ENCODE results near the gene RELL2. TPM values are rescaled to one million over a fixed set of nuclear protein-coding genes. Genes with fewer than 3 reads are reported as not detected.

Gene RELL2
- total RNA-seq, 1 experiment from 2014 or later, result 8.7 TPM

GRCh38 chr5:141655020-141655419, 18.2 kb downstream of the RELL2 start:
- H2AFZ ChIP-seq (ENCODE audit: low read depth, low read length, poor library complexity, severe bottlenecking), result no peak overlapping the region
- RAD21 ChIA-PET (ENCODE audit: low non-redundant PET in 1 of 2, low total read pairs in 2 of 2, uncharacterized antibody in 2 of 2, unreplicated experiment in 2 of 2), result no interaction called here
- DNase-seq (ENCODE audit: low read depth, low spot score) (no peak), ATAC-seq (no peak)
- no peaks in the 10 kb centered on the region for H3K9me3 ChIP-seq (ENCODE audit: control insufficient read depth in 1 of 2, insufficient read depth in 1 of 2, low read depth in 1 of 2, low read length in 2 of 2)
- no peak overlapping the region for H3K4me2 ChIP-seq (ENCODE audit: low read length)
- H3K27me3 ChIP-seq (ENCODE audit: insufficient read depth, low read length), result no peaks in the 10 kb centered on the region
- no peak overlapping the region for H3K27ac ChIP-seq (ENCODE audit: low read depth, low read length)
- H3K9me2 ChIP-seq (ENCODE audit: insufficient read depth), result no peaks in the 10 kb centered on the region
- TF ChIP-seq YY1 (IDR thresholded peaks at IDR 0.05; ENCODE audit: extremely low read depth, insufficient replicate concordance, low read depth, low read length) (no peak), EZH2 (IDR thresholded peaks at IDR 0.05) (no peak), RAD21 (IDR thresholded peaks at IDR 0.05; ENCODE audit: low read depth) (no peak), FOSL1 (IDR thresholded peaks at IDR 0.05; ENCODE audit: low read depth) (no peak), EGR1 (IDR thresholded peaks at IDR 0.05; ENCODE audit: low read depth) (no peak), POLR2A (IDR thresholded peaks at IDR 0.05; ENCODE audit: borderline replicate concordance, extremely low read depth, insufficient read depth, insufficient read length) (no peak), SP1 (IDR thresholded peaks at IDR 0.05; ENCODE audit: low read depth) (no peak)
- peaks cover 0 to 32% of the 10 kb centered on the region in 2 experiments; a peak in 2 of 4 replicates for H3K4me1 ChIP-seq (ENCODE audit: control insufficient read depth in 1 of 2, insufficient read depth in 2 of 2, low read length in 2 of 2)
- BruUV-seq (replicated peaks), result no TSS peak
- CTCF ChIA-PET, result no interaction called here
- no peaks in the 10 kb centered on the region for H3K79me2 ChIP-seq (ENCODE audit: insufficient read depth, low read length)
- intact Hi-C loops (cut with micrococcal nuclease), result no loop called here
- POLR2A ChIA-PET, result no interaction called here
- no peak overlapping the region for H3K4me3 ChIP-seq (replicated peaks in 1 of 2; ENCODE audit: low read depth in 1 of 2, low read length in 2 of 2)
- H4K20me1 ChIP-seq (ENCODE audit: insufficient read depth), result no peaks in the 10 kb centered on the region
- no peaks in the 10 kb centered on the region for H3K36me3 ChIP-seq (ENCODE audit: control insufficient read depth in 1 of 2, insufficient read depth in 2 of 2, low read length in 2 of 2)
- H3K9ac ChIP-seq (ENCODE audit: low read length), result no peak overlapping the region

- POLR2A ChIA-PET, result no interaction called here
- Histone ChIP-seq H3K4me2 (ENCODE audit: low read length) (no peak overlapping the region), H3K27ac (ENCODE audit: low read depth, low read length) (no peak overlapping the region), H3K79me2 (ENCODE audit: insufficient read depth, low read length) (no peaks in the 10 kb centered on the region), H3K9me2 (ENCODE audit: insufficient read depth) (no peaks in the 10 kb centered on the region), H3K36me3 (ENCODE audit: control insufficient read depth in 1 of 2, insufficient read depth in 2 of 2, low read length in 2 of 2) (no peaks in the 10 kb centered on the region), H3K9me3 (ENCODE audit: control insufficient read depth in 1 of 2, insufficient read depth in 1 of 2, low read depth in 1 of 2, low read length in 2 of 2) (no peaks in the 10 kb centered on the region), H3K27me3 (ENCODE audit: insufficient read depth, low read length) (no peaks in the 10 kb centered on the region), H3K9ac (ENCODE audit: low read length) (no peak overlapping the region), H4K20me1 (ENCODE audit: insufficient read depth) (no peaks in the 10 kb centered on the region), H3K4me3 (replicated peaks in 1 of 2; ENCODE audit: low read depth in 1 of 2, low read length in 2 of 2) (no peak overlapping the region), H2AFZ (ENCODE audit: low read depth, low read length, poor library complexity, severe bottlenecking) (no peak overlapping the region), H3K4me1 (ENCODE audit: control insufficient read depth in 1 of 2, insufficient read depth in 2 of 2, low read length in 2 of 2) (peaks cover 0 to 23% of the 10 kb centered on the region in 2 experiments; a peak in 2 of 4 replicates)
- intact Hi-C loops (cut with micrococcal nuclease), result no loop called here
- DNase-seq (ENCODE audit: low read depth, low spot score), result no peak
- ATAC-seq, result no peak
- RAD21 ChIA-PET (ENCODE audit: low non-redundant PET in 1 of 2, low total read pairs in 2 of 2, uncharacterized antibody in 2 of 2, unreplicated experiment in 2 of 2), result no interaction called here
- no TSS peak for BruUV-seq (replicated peaks)
- CTCF ChIA-PET, result no interaction called here
- TF ChIP-seq, protein P1, sequence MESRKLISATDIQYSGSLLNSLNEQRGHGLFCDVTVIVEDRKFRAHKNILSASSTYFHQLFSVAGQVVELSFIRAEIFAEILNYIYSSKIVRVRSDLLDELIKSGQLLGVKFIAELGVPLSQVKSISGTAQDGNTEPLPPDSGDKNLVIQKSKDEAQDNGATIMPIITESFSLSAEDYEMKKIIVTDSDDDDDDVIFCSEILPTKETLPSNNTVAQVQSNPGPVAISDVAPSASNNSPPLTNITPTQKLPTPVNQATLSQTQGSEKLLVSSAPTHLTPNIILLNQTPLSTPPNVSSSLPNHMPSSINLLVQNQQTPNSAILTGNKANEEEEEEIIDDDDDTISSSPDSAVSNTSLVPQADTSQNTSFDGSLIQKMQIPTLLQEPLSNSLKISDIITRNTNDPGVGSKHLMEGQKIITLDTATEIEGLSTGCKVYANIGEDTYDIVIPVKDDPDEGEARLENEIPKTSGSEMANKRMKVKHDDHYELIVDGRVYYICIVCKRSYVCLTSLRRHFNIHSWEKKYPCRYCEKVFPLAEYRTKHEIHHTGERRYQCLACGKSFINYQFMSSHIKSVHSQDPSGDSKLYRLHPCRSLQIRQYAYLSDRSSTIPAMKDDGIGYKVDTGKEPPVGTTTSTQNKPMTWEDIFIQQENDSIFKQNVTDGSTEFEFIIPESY (IDR thresholded peaks at IDR 0.05; ENCODE audit: extremely low read depth, insufficient replicate concordance, low read length), result no peak
- TF ChIP-seq ZFX (IDR thresholded peaks at IDR 0.05) (no peak), FOSL1 (IDR thresholded peaks at IDR 0.05; ENCODE audit: low read depth) (no peak), MAX (IDR thresholded peaks at IDR 0.05) (no peak), EZH2 (IDR thresholded peaks at IDR 0.05) (no peak), EGR1 (IDR thresholded peaks at IDR 0.05; ENCODE audit: low read depth) (no peak), YY1 (IDR thresholded peaks at IDR 0.05; ENCODE audit: extremely low read depth, insufficient replicate concordance, low read depth, low read length) (no peak), CTCF (IDR thresholded peaks at IDR 0.05 in 2 of 3, conservative IDR thresholded peaks at IDR 0.05 in 1 of 3; ENCODE audit: borderline replicate concordance in 1 of 3, insufficient read depth in 1 of 3, low read depth in 2 of 3, low read length in 2 of 3) (no peak)
Observed at GRCh38 chr5:141656396-141656795, 19.6 kb downstream of the RELL2 start.

All from HCT116 (cell line).